Measurements from ENCODE around the gene NUPR1. TPM values are rescaled to one million over a fixed set of nuclear protein-coding genes. Genes with fewer than 3 reads are reported as not detected.
"Not testable (repeated sequence)": the region's sequence is repeated elsewhere in the genome, so short reads cannot be mapped to it uniquely, and the experiment has no call there.

The NUPR1 gene
- total RNA-seq, 2 experiments from 2014 or later = not detected

GRCh38 chr16:28569968-28570752, 31.4 kb upstream of the NUPR1 start:
- Histone ChIP-seq H3K27ac (ENCODE audit: low read depth, low read length, poor library complexity, severe bottlenecking) (no peak overlapping the region), H3K4me1 (ENCODE audit: insufficient read depth, low read length, poor library complexity, severe bottlenecking) (no peaks in the 10 kb centered on the region), H3K9me3 (ENCODE audit: low read length) (0 out of 2 replicates have a peak, but pooled peaks cover 6% of the 10 kb centered on the region), H3K4me3 (ENCODE audit: low read depth, low read length, poor library complexity, severe bottlenecking) (no peak overlapping the region), H3K4me2 (ENCODE audit: low read length) (no peak overlapping the region), H2AFZ (ENCODE audit: low read length) (no peak overlapping the region), H3K9me2 (ENCODE audit: insufficient read depth, low read length) (no peaks in the 10 kb centered on the region), H4K20me1 (ENCODE audit: insufficient read depth, low read length) (no peaks in the 10 kb centered on the region), H3K36me3 (ENCODE audit: insufficient read depth, low read length) (peaks cover 27% of the 10 kb centered on the region), H3K79me2 (ENCODE audit: insufficient read depth, low read depth, low read length) (peaks cover 7% of the 10 kb centered on the region; the same call in 1 of the 2 replicates)
- intact Hi-C loops (cut with micrococcal nuclease; ENCODE audit: unreplicated experiment) = no loop called here
- DNase-seq (ENCODE audit: low spot score) = no peak
- CTCF ChIA-PET (ENCODE audit: unreplicated experiment) = no interaction called here
- POLR2A ChIA-PET = no interaction called here
- BruUV-seq (replicated peaks) = no TSS peak
- TF ChIP-seq CTCF (conservative IDR thresholded peaks at IDR 0.05; ENCODE audit: low read length) (no peak), EZH2phosphoT487 (IDR thresholded peaks at IDR 0.05; ENCODE audit: borderline replicate concordance, low read depth, low read length) (no peak)

- Histone ChIP-seq H3K4me3 (ENCODE audit: low read depth, low read length, poor library complexity, severe bottlenecking) (no peak overlapping the region), H3K4me2 (ENCODE audit: low read length) (no peak overlapping the region), H4K20me1 (ENCODE audit: insufficient read depth, low read length) (no peaks in the 10 kb centered on the region), H3K9me3 (ENCODE audit: low read length) (0 out of 2 replicates have a peak, but pooled peaks cover 6% of the 10 kb centered on the region), H3K79me2 (ENCODE audit: insufficient read depth, low read depth, low read length) (peaks cover 7% of the 10 kb centered on the region; the same call in 1 of the 2 replicates), H2AFZ (ENCODE audit: low read length) (no peak overlapping the region), H3K9me2 (ENCODE audit: insufficient read depth, low read length) (no peaks in the 10 kb centered on the region), H3K36me3 (ENCODE audit: insufficient read depth, low read length) (peaks cover 26% of the 10 kb centered on the region), H3K4me1 (ENCODE audit: insufficient read depth, low read length, poor library complexity, severe bottlenecking) (no peaks in the 10 kb centered on the region), H3K27ac (ENCODE audit: low read depth, low read length, poor library complexity, severe bottlenecking) (no peak overlapping the region)
- no peak for DNase-seq (ENCODE audit: low spot score)
- CTCF ChIA-PET (ENCODE audit: unreplicated experiment) = no interaction called here
- no peak for TF ChIP-seq EZH2phosphoT487 (IDR thresholded peaks at IDR 0.05; ENCODE audit: borderline replicate concordance, low read depth, low read length)
- no peak for TF ChIP-seq CTCF (conservative IDR thresholded peaks at IDR 0.05; ENCODE audit: low read length)
- BruUV-seq (replicated peaks) = no TSS peak
- POLR2A ChIA-PET = no interaction called here
- intact Hi-C loops (cut with micrococcal nuclease; ENCODE audit: unreplicated experiment) = no loop called here
These were observed 30.2 kb upstream of the NUPR1 start for GRCh38 chr16:28569021-28569420.

- H3K27ac ChIP-seq (ENCODE audit: low read depth, low read length, poor library complexity, severe bottlenecking) = no peak overlapping the region
- H3K4me1 ChIP-seq (ENCODE audit: insufficient read depth, low read length, poor library complexity, severe bottlenecking) = no peaks in the 10 kb centered on the region
- CTCF ChIA-PET (ENCODE audit: unreplicated experiment) = no interaction called here
- no peak overlapping the region for H3K4me2 ChIP-seq (ENCODE audit: low read length)
- no peak overlapping the region for H2AFZ ChIP-seq (ENCODE audit: low read length)
- H3K36me3 ChIP-seq (ENCODE audit: insufficient read depth, low read length) = peaks cover 26% of the 10 kb centered on the region
- no peaks in the 10 kb centered on the region for H3K9me2 ChIP-seq (ENCODE audit: insufficient read depth, low read length)
- intact Hi-C loops (cut with micrococcal nuclease; ENCODE audit: unreplicated experiment) = no loop called here
- H4K20me1 ChIP-seq (ENCODE audit: insufficient read depth, low read length) = no peaks in the 10 kb centered on the region
- no peak overlapping the region for H3K4me3 ChIP-seq (ENCODE audit: low read depth, low read length, poor library complexity, severe bottlenecking)
- POLR2A ChIA-PET = no interaction called here
- BruUV-seq (replicated peaks) = no TSS peak
- TF ChIP-seq CTCF (conservative IDR thresholded peaks at IDR 0.05; ENCODE audit: low read length) = no peak
- no peak for TF ChIP-seq EZH2phosphoT487 (IDR thresholded peaks at IDR 0.05; ENCODE audit: borderline replicate concordance, low read depth, low read length)
- H3K79me2 ChIP-seq (ENCODE audit: insufficient read depth, low read depth, low read length) = peaks cover 7% of the 10 kb centered on the region; the same call in 1 of the 2 replicates
- 0 out of 2 replicates have a peak, but pooled peaks cover 6% of the 10 kb centered on the region for H3K9me3 ChIP-seq (ENCODE audit: low read length)
- no peak for DNase-seq (ENCODE audit: low spot score)
These were observed 28.5 kb upstream of the NUPR1 start for GRCh38 chr16:28567292-28567691.

GRCh38 chr16:28566233-28566925, 27.6 kb upstream of the NUPR1 start:
- BruUV-seq (replicated peaks); H3K9me3 ChIP-seq (ENCODE audit: low read length); POLR2A ChIA-PET; H3K4me2 ChIP-seq (ENCODE audit: low read length); H3K79me2 ChIP-seq (ENCODE audit: insufficient read depth, low read depth, low read length); H3K4me1 ChIP-seq (ENCODE audit: insufficient read depth, low read length, poor library complexity, severe bottlenecking); H3K27ac ChIP-seq (ENCODE audit: low read depth, low read length, poor library complexity, severe bottlenecking); H3K9me2 ChIP-seq (ENCODE audit: insufficient read depth, low read length); intact Hi-C loops (cut with micrococcal nuclease; ENCODE audit: unreplicated experiment); H3K4me3 ChIP-seq (ENCODE audit: low read depth, low read length, poor library complexity, severe bottlenecking); H4K20me1 ChIP-seq (ENCODE audit: insufficient read depth, low read length); CTCF ChIA-PET (ENCODE audit: unreplicated experiment); DNase-seq (ENCODE audit: low spot score); H2AFZ ChIP-seq (ENCODE audit: low read length): not testable (repeated sequence)
- peaks cover 26% of the 10 kb centered on the region for H3K36me3 ChIP-seq (ENCODE audit: insufficient read depth, low read length)
